ENCODE measurements around the gene ACP1. TPM values are rescaled to one million over a fixed set of nuclear protein-coding genes. Genes with fewer than 3 reads are reported as not detected.

ACP1 gene
- total and polyA plus RNA-seq, 8 donors = 34.9 to 74.2 (median 45.3) TPM

- TF ChIP-seq CTCF (IDR thresholded peaks at IDR 0.05) = no peak
- H3K27me3 ChIP-seq = no peaks in the 10 kb centered on the region
- intact Hi-C loops (cut with DNase I) = no loop called here
- H3K36me3 ChIP-seq = peaks cover 0 to 19% (median 5%) of the 10 kb centered on the region in 3 donors
- 90 to 92% methylated on average over 8 of the region's 8 CpGs for WGBS, 2 donors
- FAIRE-seq (no peak), ATAC-seq (no peak), DNase-seq (no peak)
- H3K9me3 ChIP-seq = no peaks in the 10 kb centered on the region
- no peak overlapping the region for H3K4me3 ChIP-seq
- H3K27ac ChIP-seq = no peak overlapping the region
- H3K4me1 ChIP-seq = peaks cover 0 to 5% (median 0%) of the 10 kb centered on the region in 3 donors
These were observed 11.5 kb upstream of the ACP1 start for GRCh38 chr2:253202-253638.

GRCh38 chr2:254241-254640 lies 10.5 kb upstream of the ACP1 start:
- intact Hi-C loops (cut with DNase I) = no loop called here
- FAIRE-seq (no peak), ATAC-seq (no peak), DNase-seq (no peak)
- Histone ChIP-seq H3K27ac (no peak overlapping the region), H3K4me1 (peaks cover 0 to 5% (median 0%) of the 10 kb centered on the region in 3 donors), H3K9me3 (no peaks in the 10 kb centered on the region), H3K27me3 (no peaks in the 10 kb centered on the region), H3K4me3 (no peak overlapping the region), H3K36me3 (peaks cover 0 to 19% (median 5%) of the 10 kb centered on the region in 3 donors)
- TF ChIP-seq CTCF (IDR thresholded peaks at IDR 0.05) = no peak
- 87 to 94% methylated on average over 7 of the region's 7 CpGs for WGBS, 2 donors

- FAIRE-seq (no peak), ATAC-seq (no peak), DNase-seq (no peak)
- Histone ChIP-seq H3K9me3 (no peaks in the 10 kb centered on the region), H3K27ac (no peak overlapping the region), H3K4me3 (no peak overlapping the region), H3K27me3 (no peaks in the 10 kb centered on the region), H3K36me3 (peaks cover 0 to 19% (median 5%) of the 10 kb centered on the region in 3 donors), H3K4me1 (peaks cover 0 to 5% (median 2%) of the 10 kb centered on the region in 3 donors)
- intact Hi-C loops (cut with DNase I) = no loop called here
- 92 to 100% methylated on average over 2 of the region's 2 CpGs for whole genome bisulfite sequencing, 2 donors
- no peak for TF ChIP-seq CTCF (IDR thresholded peaks at IDR 0.05)
These were observed 9.6 kb upstream of the ACP1 start for GRCh38 chr2:255195-255594.

GRCh38 chr2:256094-256493 lies 8.7 kb upstream of the ACP1 start:
- intact Hi-C loops (cut with DNase I) = no loop called here
- H3K27ac ChIP-seq = no peak overlapping the region
- H3K9me3 ChIP-seq = no peaks in the 10 kb centered on the region
- DNase-seq (no peak), ATAC-seq (peak in 1 of 4 donors; percentile 42), FAIRE-seq (no peak)
- TF ChIP-seq CTCF (IDR thresholded peaks at IDR 0.05) = no peak
- H3K4me1 ChIP-seq = peaks cover 8 to 11% (median 11%) of the 10 kb centered on the region in 3 donors
- 28 to 30% methylated on average over 3 of the region's 3 CpGs for WGBS, 2 donors
- H3K36me3 ChIP-seq = peaks cover 0 to 13% (median 4%) of the 10 kb centered on the region in 3 donors
- H3K27me3 ChIP-seq = no peaks in the 10 kb centered on the region
- H3K4me3 ChIP-seq = no peak overlapping the region

GRCh38 chr2:257429-257828 lies 7.3 kb upstream of the ACP1 start:
- intact Hi-C loops (cut with DNase I) = no loop called here
- no peaks in the 10 kb centered on the region for H3K27me3 ChIP-seq
- WGBS, 2 donors = 96% methylated on average over 3 of the region's 3 CpGs
- H3K36me3 ChIP-seq = no peaks in the 10 kb centered on the region
- no peak overlapping the region for H3K4me3 ChIP-seq
- FAIRE-seq (no peak), ATAC-seq (no peak), DNase-seq (no peak)
- H3K27ac ChIP-seq = no peak overlapping the region
- H3K9me3 ChIP-seq = no peaks in the 10 kb centered on the region
- no peak for TF ChIP-seq CTCF (IDR thresholded peaks at IDR 0.05)
- H3K4me1 ChIP-seq = peaks cover 11 to 20% (median 16%) of the 10 kb centered on the region in 3 donors
